GM13976 (cell line): ENCODE data around the gene TMEM200B.
"Not testable (repeated sequence)": the region's sequence is repeated elsewhere in the genome, so short reads cannot be mapped to it uniquely, and the experiment has no call there.

Experiments
- DNase-seq: peaks from one replicate; pipeline ENCODE4 v3.0.0; 2012; ENCODE audit warnings: low spot score
- in situ Hi-C: fragments of 300-500 bp; cut with MboI; formaldehyde crosslinking; loops from one replicate; pipeline ENCODE4 v1.12.0; 2022; ENCODE audit warnings: low sequenced_read_pairs, mixed read lengths, inconsistent platforms; ENCODE audit not compliant: unreplicated experiment
- TF ChIP-seq, protein P1 (sequence below): IDR thresholded peaks from 2 replicates; pipeline ENCODE4 v1.5.1; 2012; ENCODE audit warnings: borderline replicate concordance, mild to moderate bottlenecking; ENCODE audit not compliant: insufficient read depth; ENCODE audit errors: extremely low read depth, missing control alignments, control extremely low read depth

Gene TMEM200B

DNA sequence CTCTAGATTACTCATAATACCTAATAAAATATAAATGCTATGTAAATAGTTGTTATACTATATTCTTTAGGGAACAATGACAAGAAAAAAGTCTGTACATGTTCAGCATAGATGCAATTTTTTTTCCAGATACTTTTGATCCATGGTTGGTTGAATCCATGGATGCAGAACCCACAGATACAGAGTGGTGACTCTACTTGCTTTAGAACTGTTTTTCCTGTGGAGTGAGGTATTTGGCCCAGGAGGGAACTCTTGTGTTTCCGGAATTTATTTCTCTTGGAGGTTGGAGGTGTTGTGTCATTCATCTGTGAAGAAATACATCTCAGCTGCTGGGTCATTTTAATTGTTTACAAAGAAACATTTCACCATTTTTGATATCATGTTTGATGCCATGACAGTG is 28.7 kb downstream of the TMEM200B start:
- TF ChIP-seq, protein P1, sequence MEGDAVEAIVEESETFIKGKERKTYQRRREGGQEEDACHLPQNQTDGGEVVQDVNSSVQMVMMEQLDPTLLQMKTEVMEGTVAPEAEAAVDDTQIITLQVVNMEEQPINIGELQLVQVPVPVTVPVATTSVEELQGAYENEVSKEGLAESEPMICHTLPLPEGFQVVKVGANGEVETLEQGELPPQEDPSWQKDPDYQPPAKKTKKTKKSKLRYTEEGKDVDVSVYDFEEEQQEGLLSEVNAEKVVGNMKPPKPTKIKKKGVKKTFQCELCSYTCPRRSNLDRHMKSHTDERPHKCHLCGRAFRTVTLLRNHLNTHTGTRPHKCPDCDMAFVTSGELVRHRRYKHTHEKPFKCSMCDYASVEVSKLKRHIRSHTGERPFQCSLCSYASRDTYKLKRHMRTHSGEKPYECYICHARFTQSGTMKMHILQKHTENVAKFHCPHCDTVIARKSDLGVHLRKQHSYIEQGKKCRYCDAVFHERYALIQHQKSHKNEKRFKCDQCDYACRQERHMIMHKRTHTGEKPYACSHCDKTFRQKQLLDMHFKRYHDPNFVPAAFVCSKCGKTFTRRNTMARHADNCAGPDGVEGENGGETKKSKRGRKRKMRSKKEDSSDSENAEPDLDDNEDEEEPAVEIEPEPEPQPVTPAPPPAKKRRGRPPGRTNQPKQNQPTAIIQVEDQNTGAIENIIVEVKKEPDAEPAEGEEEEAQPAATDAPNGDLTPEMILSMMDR: no peak
- in situ Hi-C loops: no loop called here
- no peak for DNase-seq

DNA sequence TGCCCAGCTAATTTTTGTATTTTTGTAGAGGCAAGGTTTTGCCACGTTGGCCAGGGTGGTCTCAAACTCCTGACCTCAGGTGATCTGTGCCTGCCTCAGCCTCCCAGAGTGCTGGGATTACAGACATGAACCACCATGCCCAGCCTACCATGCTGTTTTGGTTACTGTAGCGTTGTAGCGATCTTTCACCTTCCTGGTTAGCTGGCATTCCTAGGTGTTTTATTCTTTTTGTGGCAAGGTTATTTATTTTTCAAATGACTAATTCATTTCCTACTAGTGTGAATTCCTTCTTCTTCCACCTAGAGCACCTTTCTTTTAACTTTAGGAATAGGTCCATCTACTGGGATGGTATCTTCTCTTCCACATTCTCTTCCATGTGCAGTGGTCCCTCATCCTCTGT is 29.3 kb downstream of the TMEM200B start:
- in situ Hi-C loops: no loop called here
- TF ChIP-seq, protein P1: no peak
- DNase-seq: no peak

DNA sequence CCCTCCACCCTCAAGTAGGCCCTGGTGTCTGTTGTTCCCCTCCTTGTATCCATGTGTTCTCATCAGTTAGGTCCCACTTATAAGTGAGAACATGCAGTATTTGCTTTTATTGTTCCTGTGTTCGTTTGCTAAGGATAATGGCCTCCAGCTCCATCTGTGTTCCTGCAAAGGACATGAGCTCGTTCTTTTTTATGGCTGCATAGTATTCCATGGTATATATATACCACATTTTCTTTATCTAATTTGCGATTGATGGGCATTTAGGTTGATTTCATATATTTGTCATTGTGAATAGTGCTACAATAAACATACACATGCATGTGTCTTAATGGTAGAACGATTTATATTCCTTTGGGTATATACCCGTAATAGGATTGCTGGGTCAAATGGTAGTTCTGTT is 31.0 kb downstream of the TMEM200B start:
- in situ Hi-C loops, DNase-seq: not testable (repeated sequence)

DNA sequence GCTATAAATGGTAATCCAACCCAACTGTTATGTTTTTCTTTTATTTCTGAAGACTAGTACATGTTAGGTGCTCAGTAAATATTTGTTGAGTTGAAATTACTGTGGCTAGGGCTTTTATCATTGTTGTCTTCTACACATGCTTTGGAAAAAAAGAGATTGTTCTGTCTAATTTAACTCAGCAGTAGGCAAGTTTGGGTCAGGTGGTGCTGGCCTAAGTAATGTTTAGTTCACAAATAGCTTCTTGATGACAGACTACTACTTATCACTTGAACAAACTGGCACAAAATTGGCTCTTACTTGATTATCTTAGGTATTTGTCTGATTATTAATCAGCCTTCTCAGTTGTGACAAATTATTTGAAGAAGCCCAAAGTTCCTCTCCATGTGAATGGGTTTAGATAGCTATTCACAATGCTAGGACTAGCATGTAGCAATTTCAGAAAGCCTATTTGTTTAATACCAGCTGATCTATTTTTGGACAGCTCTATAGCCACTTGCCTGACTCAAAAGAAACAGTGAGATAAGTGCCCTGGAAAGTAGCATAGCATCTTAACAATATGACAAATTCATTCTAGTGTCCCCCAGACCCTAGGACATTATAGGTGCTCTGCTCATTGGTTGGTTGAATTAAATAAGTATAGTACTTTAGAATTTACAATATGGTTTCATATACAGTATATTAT is 32.6 kb downstream of the TMEM200B start:
- in situ Hi-C loops: no loop called here
- no peak for DNase-seq

DNA sequence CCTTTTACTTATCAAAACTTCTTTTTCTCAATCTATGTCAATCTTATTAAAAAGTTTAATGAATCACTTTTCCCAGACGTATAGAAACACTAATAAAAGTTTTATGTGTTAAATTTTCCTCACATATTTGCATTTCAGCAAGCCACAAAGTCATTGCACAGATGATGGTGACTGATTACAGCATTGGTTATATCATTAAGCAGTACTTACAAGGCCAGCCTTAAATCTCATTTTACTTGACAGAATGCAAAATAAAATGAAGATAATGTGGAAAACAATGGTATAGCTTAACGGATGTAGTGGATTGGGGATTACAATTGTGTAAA is 39.5 kb downstream of the TMEM200B start:
- no peak for DNase-seq
- TF ChIP-seq, protein P1: no peak
- in situ Hi-C loops: no loop called here

More for the DNA sequence above, 32.6 kb downstream of the TMEM200B start:
- TF ChIP-seq, protein P1: no peak

DNA sequence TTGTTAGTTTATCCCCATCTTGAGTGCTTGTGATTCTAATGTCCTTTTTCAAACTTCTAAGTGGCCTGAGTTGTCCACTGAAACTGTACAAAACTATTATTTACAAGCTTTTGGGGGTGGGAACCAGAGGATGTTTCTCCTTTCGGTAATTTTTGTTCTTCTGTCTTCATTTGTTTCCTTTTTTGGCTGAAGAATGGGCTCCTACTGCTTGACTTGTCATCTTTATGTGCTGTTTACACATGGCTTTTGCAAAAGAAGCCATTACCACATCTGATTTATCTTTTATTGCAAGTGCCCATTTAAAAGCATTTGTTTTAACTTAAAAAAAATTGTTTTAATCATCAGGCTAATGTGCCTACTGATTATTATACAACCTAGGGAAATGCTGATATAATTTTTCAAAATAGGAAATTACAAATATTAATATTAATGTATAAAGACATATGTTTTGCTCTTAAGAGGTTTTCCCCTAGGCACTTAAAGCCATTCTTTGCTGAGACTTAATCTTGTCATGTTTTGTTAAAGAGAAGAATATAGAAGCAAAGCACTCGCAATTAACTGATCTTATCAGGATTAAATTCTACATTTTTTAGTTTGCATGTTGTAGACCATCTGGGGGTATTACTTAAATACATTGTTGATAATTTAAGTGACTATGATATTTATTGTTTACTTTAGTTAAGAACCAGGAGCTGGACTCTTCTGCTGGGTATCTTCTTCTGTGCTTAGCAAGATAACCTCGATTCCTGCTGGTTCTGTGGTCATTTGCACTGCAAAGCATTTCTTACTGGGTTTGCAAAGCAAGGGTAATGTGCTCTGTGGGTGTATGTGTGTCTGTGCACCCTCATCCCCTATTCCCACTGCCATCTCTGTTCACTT is 40.1 kb downstream of the TMEM200B start:
- DNase-seq: no peak
- in situ Hi-C loops: no loop called here
- TF ChIP-seq, protein P1: no peak

DNA sequence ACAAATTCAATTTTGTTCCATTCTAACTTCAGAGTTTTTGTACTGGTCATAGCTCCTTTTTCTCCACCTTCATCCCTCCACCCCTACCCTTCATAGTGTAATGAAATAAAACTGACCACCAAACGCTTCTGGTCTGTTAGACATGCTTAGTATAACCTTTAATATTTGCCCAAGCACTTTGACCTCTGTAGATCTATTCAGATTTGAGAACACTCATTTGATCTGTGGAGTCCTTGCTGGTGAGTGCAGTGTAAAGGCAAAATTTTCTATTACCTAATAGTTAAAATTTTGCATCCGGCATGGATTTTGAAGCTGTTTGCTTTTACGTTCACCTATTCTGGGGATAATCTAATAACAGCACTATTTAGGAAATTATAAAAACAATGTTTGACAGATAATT is 41.2 kb downstream of the TMEM200B start:
- in situ Hi-C loops: no loop called here
- TF ChIP-seq, protein P1: no peak

More for the DNA sequence above, 41.2 kb downstream of the TMEM200B start:
- no peak for DNase-seq
